GM12878 (cell line): ENCODE measurements around the gene CLEC16A. TPM values are rescaled to one million over a fixed set of nuclear protein-coding genes. Genes with fewer than 3 reads are reported as not detected.
A peak's percentile ranks its signal among the peaks of the same experiment; 100 is the strongest.

Experiments
- BCL11A ChIP-seq: IDR thresholded peaks from 2 replicates; pipeline ENCODE4 v1.6.1; 2011; ENCODE audit warnings: low read depth, low read length
- CHD4 ChIP-seq: fragments of 200-600 bp; sonication (generic); IDR thresholded peaks from 2 replicates; pipeline ENCODE4 v1.6.1; 2016; ENCODE audit warnings: mild to moderate bottlenecking
- CUX1 ChIP-seq: IDR thresholded peaks from 2 replicates; pipeline ENCODE4 v1.6.1; 2012; ENCODE audit warnings: improper control_type of control experiment, low read depth, low read length; ENCODE audit not compliant: insufficient replicate concordance
- DPF2 ChIP-seq: fragments of 450-650 bp; IDR thresholded peaks from 2 replicates; pipeline ENCODE4 v1.6.1; 2017; ENCODE audit warnings: mild to moderate bottlenecking
- FOS ChIP-seq: IDR thresholded peaks from 3 replicates; pipeline ENCODE4 v1.6.1; 2011; ENCODE audit warnings: borderline replicate concordance; ENCODE audit not compliant: insufficient read length; ENCODE audit errors: extremely low read depth
- IRF4 ChIP-seq: IDR thresholded peaks from 2 replicates; pipeline ENCODE4 v1.6.1; 2011; ENCODE audit warnings: low read depth, low read length
- NR2C2 ChIP-seq: IDR thresholded peaks from 2 replicates; pipeline ENCODE4 v1.6.1; 2011; ENCODE audit warnings: borderline replicate concordance, low read depth; ENCODE audit not compliant: control insufficient read depth, insufficient read length
- RELB ChIP-seq: fragments of 450-650 bp; IDR thresholded peaks from 2 replicates; pipeline ENCODE4 v1.6.1; 2017; ENCODE audit warnings: low read depth, mild to moderate bottlenecking, moderate library complexity
- SREBF1 ChIP-seq: IDR thresholded peaks from 2 replicates; pipeline ENCODE4 v1.6.1; 2012; ENCODE audit warnings: mild to moderate bottlenecking, low read length
- TCF3 ChIP-seq: IDR thresholded peaks from 2 replicates; pipeline ENCODE4 v1.6.1; 2012; ENCODE audit warnings: low read depth, mild to moderate bottlenecking, low read length, borderline replicate concordance; ENCODE audit not compliant: insufficient read depth
- ZSCAN29 ChIP-seq: fragments of 450-650 bp; IDR thresholded peaks from 2 replicates; pipeline ENCODE4 v1.6.1; 2017; ENCODE audit warnings: mild to moderate bottlenecking, moderate library complexity
- polyA plus RNA-seq, 11 experiments: library from polyadenylated mRNA; depleted of rRNA in 4 of 11; unstranded in 6 of 11; stranded (reverse) in 5 of 11; fragments of >200 nt; fragmentation: Nextera tagmentation in 4 of 11; fragmentation: Illumina TruSeq in 1 of 11; extraction: Ambion mirVana in 4 of 11; extraction: Trizol in 1 of 11; gene quantifications; 1 replicate in 1 of 11; 2 replicates in 10 of 11; pipeline versions ENCODE4 v1.2.1 to v1.2.3, GENCODE V29; 2011 to 2016; ENCODE audit warnings: inconsistent platforms in 2 of 11, missing spikeins in 2 of 11, low read depth in 1 of 11
- total RNA-seq, 4 experiments: library from RNA; depleted of rRNA in 3 of 4; stranded (reverse); fragments of >200 nt in 3 of 4; fragmentation: Illumina TruSeq in 1 of 4; extraction: Trizol in 1 of 4; gene quantifications; 2 replicates each; pipeline versions ENCODE4 v1.2.1 to v1.2.3, GENCODE V29; 2013 to 2021
- TF ChIP-seq, protein P1 (sequence below): IDR thresholded peaks from 2 replicates; pipeline ENCODE4 v1.6.1; 2012; ENCODE audit warnings: low read length, inconsistent platforms
- TF ChIP-seq, protein P2 (sequence below): fragments of 450-650 bp; IDR thresholded peaks from 2 replicates; pipeline ENCODE4 v1.6.1; 2017; ENCODE audit warnings: mild to moderate bottlenecking, moderate library complexity
- TF ChIP-seq, protein P3 (sequence below): IDR thresholded peaks from 2 replicates; pipeline ENCODE4 v1.6.1; 2011; ENCODE audit warnings: borderline replicate concordance, low read depth, mild to moderate bottlenecking, moderate library complexity, mixed read lengths, low read length; ENCODE audit not compliant: insufficient read depth; ENCODE audit errors: extremely low read length

The CLEC16A gene
- total and polyA plus RNA-seq, 10 of the 15 experiments (the other 5 are each of a cell fraction or from before 2014, with no cell fraction given) = 1.5 to 28.8 (median 19.2) TPM

DNA sequence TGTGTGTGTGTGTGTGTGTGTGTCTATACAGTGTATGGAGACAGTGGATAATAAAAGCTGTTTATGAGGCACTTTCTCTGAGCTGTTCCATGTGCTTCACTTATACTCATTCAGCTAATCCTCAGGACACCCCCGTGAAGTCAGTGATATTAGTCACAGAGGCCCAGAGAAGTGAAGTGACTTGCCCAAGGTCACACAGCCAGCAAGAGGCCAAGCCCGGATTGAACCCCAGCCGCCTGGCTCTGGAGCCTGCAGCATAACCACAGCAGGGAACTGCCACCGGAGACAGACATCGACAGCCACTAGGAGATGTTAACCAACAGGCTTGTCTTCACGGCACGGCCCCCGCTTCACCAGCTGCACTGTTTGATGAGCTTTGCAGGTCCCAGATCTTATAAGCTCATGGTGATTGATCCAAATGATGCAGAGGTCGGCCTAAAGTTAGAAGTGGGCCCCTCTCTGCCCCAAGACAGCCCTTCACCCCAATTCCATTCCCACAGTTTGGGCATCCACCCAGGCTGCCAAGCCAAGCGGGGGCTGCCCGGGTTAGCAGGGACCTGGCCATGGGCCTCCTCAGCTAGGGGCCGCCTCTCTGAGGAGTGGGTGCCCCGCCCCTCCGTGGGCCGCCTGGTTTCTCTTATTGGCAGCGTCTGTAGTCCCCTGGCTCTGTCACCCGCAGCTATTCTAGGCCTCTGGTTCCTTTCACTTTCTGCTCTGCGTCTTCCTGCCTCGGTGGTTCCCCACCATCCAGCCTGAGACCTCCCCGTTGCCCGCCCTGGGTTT, 280.7 kb downstream of the CLEC16A start (continued):
- TF ChIP-seq CUX1 (peak; percentile 67), CHD4 (no peak), IRF4 (peak; percentile 4; the same call in 1 of the 2 replicates), NR2C2 (no peak), ZSCAN29 (0 out of 2 replicates have a peak, but pooled peaks have one; percentile 58), BCL11A (peak; percentile 35; the same call in 1 of the 2 replicates), RELB (peak; percentile 76; the same call in 1 of the 2 replicates), DPF2 (no peak; the same call in 1 of the 2 replicates), SREBF1 (0 out of 2 replicates have a peak, but pooled peaks have one; percentile 22), FOS (no peak), TCF3 (0 out of 2 replicates have a peak, but pooled peaks have one; percentile 18)
- TF ChIP-seq, protein P1, sequence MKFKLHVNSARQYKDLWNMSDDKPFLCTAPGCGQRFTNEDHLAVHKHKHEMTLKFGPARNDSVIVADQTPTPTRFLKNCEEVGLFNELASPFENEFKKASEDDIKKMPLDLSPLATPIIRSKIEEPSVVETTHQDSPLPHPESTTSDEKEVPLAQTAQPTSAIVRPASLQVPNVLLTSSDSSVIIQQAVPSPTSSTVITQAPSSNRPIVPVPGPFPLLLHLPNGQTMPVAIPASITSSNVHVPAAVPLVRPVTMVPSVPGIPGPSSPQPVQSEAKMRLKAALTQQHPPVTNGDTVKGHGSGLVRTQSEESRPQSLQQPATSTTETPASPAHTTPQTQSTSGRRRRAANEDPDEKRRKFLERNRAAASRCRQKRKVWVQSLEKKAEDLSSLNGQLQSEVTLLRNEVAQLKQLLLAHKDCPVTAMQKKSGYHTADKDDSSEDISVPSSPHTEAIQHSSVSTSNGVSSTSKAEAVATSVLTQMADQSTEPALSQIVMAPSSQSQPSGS = no peak
- TF ChIP-seq, protein P2, sequence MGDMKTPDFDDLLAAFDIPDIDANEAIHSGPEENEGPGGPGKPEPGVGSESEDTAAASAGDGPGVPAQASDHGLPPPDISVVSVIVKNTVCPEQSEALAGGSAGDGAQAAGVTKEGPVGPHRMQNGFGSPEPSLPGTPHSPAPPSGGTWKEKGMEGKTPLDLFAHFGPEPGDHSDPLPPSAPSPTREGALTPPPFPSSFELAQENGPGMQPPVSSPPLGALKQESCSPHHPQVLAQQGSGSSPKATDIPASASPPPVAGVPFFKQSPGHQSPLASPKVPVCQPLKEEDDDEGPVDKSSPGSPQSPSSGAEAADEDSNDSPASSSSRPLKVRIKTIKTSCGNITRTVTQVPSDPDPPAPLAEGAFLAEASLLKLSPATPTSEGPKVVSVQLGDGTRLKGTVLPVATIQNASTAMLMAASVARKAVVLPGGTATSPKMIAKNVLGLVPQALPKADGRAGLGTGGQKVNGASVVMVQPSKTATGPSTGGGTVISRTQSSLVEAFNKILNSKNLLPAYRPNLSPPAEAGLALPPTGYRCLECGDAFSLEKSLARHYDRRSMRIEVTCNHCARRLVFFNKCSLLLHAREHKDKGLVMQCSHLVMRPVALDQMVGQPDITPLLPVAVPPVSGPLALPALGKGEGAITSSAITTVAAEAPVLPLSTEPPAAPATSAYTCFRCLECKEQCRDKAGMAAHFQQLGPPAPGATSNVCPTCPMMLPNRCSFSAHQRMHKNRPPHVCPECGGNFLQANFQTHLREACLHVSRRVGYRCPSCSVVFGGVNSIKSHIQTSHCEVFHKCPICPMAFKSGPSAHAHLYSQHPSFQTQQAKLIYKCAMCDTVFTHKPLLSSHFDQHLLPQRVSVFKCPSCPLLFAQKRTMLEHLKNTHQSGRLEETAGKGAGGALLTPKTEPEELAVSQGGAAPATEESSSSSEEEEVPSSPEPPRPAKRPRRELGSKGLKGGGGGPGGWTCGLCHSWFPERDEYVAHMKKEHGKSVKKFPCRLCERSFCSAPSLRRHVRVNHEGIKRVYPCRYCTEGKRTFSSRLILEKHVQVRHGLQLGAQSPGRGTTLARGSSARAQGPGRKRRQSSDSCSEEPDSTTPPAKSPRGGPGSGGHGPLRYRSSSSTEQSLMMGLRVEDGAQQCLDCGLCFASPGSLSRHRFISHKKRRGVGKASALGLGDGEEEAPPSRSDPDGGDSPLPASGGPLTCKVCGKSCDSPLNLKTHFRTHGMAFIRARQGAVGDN = peak; percentile 39; the same call in 1 of the 2 replicates
- TF ChIP-seq, protein P3, sequence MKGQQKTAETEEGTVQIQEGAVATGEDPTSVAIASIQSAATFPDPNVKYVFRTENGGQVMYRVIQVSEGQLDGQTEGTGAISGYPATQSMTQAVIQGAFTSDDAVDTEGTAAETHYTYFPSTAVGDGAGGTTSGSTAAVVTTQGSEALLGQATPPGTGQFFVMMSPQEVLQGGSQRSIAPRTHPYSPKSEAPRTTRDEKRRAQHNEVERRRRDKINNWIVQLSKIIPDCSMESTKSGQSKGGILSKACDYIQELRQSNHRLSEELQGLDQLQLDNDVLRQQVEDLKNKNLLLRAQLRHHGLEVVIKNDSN = no peak
